ENCODE results near the gene WIPI1. TPM values are rescaled to one million over a fixed set of nuclear protein-coding genes. Genes with fewer than 3 reads are reported as not detected.

The WIPI1 gene
- total RNA-seq, 4 donors from 2014 or later: 34.7 to 95.7 (median 44.4) TPM

DNA sequence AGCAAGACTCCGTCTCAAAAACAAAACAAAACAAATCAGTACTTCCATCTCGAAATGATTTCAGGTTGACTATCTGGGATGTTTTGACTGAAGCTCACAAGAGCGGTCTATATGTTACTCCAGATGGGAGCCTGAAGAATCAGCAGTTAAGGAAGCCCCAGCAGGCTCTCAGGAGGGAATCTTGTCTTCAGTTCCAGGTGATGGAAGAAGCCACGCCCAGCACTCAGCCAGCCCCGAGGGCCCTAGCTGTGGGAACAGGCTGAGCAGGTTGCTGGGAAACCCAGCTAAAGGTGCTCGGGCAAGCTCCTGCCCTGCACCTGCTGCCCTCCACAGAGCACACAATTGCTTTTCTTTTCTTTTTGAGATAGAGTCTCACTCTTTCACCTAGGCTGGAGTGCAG, 32.4 kb downstream of the WIPI1 start:
- Histone ChIP-seq H3K9me3 (no peaks in the 10 kb centered on the region), H3K4me1 (no peaks in the 10 kb centered on the region), H3K4me3 (no peak overlapping the region), H3K27me3 (no peaks in the 10 kb centered on the region), H3K27ac (no peak overlapping the region), H3K36me3 (peaks cover 0 to 81% (median 0%) of the 10 kb centered on the region in 3 donors)
- DNase-seq: no peak
- TF ChIP-seq POLR2A (IDR thresholded peaks at IDR 0.05): no peak
- TF ChIP-seq, protein P1, sequence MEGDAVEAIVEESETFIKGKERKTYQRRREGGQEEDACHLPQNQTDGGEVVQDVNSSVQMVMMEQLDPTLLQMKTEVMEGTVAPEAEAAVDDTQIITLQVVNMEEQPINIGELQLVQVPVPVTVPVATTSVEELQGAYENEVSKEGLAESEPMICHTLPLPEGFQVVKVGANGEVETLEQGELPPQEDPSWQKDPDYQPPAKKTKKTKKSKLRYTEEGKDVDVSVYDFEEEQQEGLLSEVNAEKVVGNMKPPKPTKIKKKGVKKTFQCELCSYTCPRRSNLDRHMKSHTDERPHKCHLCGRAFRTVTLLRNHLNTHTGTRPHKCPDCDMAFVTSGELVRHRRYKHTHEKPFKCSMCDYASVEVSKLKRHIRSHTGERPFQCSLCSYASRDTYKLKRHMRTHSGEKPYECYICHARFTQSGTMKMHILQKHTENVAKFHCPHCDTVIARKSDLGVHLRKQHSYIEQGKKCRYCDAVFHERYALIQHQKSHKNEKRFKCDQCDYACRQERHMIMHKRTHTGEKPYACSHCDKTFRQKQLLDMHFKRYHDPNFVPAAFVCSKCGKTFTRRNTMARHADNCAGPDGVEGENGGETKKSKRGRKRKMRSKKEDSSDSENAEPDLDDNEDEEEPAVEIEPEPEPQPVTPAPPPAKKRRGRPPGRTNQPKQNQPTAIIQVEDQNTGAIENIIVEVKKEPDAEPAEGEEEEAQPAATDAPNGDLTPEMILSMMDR (IDR thresholded peaks at IDR 0.05): no peak

DNA sequence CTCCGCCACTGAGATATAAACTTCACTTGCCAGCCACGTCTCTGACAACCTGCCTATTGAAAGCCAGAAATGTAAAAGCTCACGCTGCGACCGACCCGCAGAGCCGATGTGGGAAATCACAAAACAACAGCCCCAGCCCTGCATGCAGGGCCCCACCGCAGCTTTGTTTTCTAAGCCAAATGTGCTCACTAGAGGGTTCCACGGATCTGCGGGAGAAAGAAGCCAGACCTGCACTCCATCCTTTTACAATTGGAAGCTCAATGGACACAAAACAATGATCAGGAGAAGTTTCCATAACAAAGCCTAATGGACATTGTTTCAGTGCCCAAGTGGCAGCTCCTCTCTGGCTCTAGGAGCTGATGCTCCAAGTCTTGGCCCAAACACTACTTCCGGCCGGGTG, 33.1 kb downstream of the WIPI1 start:
- Histone ChIP-seq H3K27me3 (no peaks in the 10 kb centered on the region), H3K4me3 (no peak overlapping the region), H3K36me3 (peaks cover 0 to 76% (median 0%) of the 10 kb centered on the region in 3 donors), H3K9me3 (no peaks in the 10 kb centered on the region), H3K4me1 (no peaks in the 10 kb centered on the region), H3K27ac (no peak overlapping the region)
- no peak for TF ChIP-seq POLR2A (IDR thresholded peaks at IDR 0.05)
- TF ChIP-seq, protein P1 (IDR thresholded peaks at IDR 0.05): no peak
- DNase-seq: no peak

DNA sequence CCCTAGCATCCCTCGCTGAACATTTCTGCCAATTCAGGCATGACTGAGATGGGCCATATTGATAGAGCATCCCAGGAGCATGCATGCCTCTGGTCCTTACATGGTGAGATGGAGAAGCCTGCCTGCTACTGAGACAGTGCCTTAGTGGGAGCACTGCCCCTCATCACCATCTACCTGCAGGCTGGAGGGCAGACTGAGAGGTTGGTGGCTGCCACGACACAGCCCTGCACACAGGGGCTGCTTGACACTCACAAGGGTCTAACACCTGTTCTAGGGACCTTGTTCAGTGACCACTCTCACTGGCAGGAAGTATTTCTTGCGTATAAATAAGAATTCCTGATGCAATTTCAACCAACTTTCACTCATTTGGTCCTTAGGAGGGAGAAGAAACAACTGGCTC, 34.0 kb downstream of the WIPI1 start:
- Histone ChIP-seq H3K4me1 (no peaks in the 10 kb centered on the region), H3K27me3 (no peaks in the 10 kb centered on the region), H3K9me3 (no peaks in the 10 kb centered on the region), H3K27ac (no peak overlapping the region), H3K36me3 (peaks cover 0 to 67% (median 0%) of the 10 kb centered on the region in 3 donors), H3K4me3 (no peak overlapping the region)
- DNase-seq: no peak
- TF ChIP-seq POLR2A (IDR thresholded peaks at IDR 0.05): no peak
- TF ChIP-seq, protein P1 (IDR thresholded peaks at IDR 0.05): no peak

DNA sequence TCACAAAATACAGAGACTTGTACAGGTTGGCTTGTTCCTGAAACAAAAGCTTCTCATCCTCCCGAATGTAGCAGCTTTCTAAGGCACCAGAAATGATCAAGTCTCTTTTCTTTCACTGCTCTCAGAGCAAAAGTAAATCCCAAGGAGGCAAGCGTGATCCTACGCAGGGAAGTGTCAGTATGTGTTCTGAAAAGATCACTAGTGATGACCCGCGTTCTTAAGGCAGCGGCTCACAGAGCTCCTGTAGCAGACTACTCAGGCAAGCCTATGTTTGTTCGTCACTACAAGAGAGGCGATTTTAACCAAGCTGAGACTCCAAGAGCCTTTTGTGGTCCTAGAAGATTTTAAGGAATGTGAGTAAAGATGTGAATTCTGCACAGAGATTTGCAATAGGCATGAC, 34.5 kb downstream of the WIPI1 start:
- no peak for TF ChIP-seq POLR2A (IDR thresholded peaks at IDR 0.05)
- TF ChIP-seq, protein P1 (IDR thresholded peaks at IDR 0.05): no peak
- no peaks in the 10 kb centered on the region for H3K27me3 ChIP-seq
- no peaks in the 10 kb centered on the region for H3K9me3 ChIP-seq
- H3K4me1 ChIP-seq: no peaks in the 10 kb centered on the region
- H3K4me3 ChIP-seq: no peak overlapping the region
- H3K36me3 ChIP-seq: peaks cover 0 to 63% (median 0%) of the 10 kb centered on the region in 3 donors
- DNase-seq: no peak
- no peak overlapping the region for H3K27ac ChIP-seq

DNA sequence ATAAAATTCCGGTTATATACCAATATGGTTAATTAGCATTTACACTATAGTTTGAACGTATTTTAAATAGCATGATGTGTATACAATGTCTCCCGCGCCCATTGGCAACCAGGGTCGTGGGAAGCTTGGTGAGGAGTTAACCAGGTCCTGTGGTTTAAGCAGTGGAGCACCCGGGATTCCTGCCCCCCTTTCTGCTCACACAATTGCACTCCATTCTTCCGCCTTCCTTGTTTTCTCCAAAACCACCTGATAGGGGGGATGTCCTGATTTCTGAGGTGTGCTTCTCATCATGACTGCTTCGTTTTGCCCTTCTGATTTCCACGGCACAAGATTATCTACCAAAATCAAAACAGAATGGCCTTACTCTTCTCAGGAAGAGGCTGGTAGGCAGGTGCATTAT, 35.8 kb downstream of the WIPI1 start:
- Histone ChIP-seq H3K27me3 (no peaks in the 10 kb centered on the region), H3K27ac (no peak overlapping the region), H3K9me3 (no peaks in the 10 kb centered on the region), H3K4me1 (no peaks in the 10 kb centered on the region), H3K36me3 (peaks cover 0 to 51% (median 0%) of the 10 kb centered on the region in 3 donors), H3K4me3 (no peak overlapping the region)
- DNase-seq: no peak
- TF ChIP-seq POLR2A (IDR thresholded peaks at IDR 0.05): no peak
- TF ChIP-seq, protein P1 (IDR thresholded peaks at IDR 0.05): no peak

DNA sequence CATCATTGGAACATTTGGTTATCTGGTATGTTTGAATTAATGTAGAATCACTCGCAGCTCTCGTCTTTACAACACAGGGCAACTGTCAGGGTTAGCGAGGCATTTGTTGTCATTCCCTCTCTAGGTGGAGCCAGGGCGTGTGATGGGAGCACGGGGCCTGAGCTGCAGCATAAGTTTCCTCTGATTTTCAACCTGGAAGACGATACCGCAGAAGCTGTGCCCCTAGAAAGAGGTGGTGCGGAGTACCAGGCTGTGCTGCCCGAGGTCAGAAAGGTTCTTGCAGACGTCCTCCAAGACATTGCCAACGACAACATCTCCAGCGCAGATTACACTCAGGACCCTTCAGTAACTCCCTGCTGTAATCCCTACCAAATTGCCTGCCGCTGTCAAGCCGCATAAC, 37.2 kb downstream of the WIPI1 start:
- H3K36me3 ChIP-seq: peaks cover 0 to 38% (median 0%) of the 10 kb centered on the region in 3 donors
- H3K4me3 ChIP-seq: no peak overlapping the region
- no peak overlapping the region for H3K27ac ChIP-seq
- H3K27me3 ChIP-seq: no peaks in the 10 kb centered on the region
- TF ChIP-seq POLR2A (IDR thresholded peaks at IDR 0.05): no peak
- TF ChIP-seq, protein P1 (IDR thresholded peaks at IDR 0.05): no peak
- H3K9me3 ChIP-seq: no peaks in the 10 kb centered on the region
- DNase-seq: no peak
- H3K4me1 ChIP-seq: no peaks in the 10 kb centered on the region

All from Peyer's patch (tissue), 4 donors.